A673 (cell line): ENCODE measurements around the gene GAR1.

Experiments used
- CTCF ChIP-seq: fragments of 300-800, 200-600 bp; sonication (generic); conservative IDR thresholded peaks from 2 replicates; pipeline ENCODE4 v1.5.1; 2017; ENCODE audit warnings: low read depth, mild to moderate bottlenecking, antibody characterized with exemption, low read length, moderate library complexity, mixed read lengths
- EZH2 ChIP-seq: fragments of 200-600 bp; sonication (generic); IDR thresholded peaks from 2 replicates; pipeline ENCODE4 v1.6.1; 2017; ENCODE audit warnings: borderline replicate concordance, low read depth, mild to moderate bottlenecking, mixed read lengths, antibody characterized with exemption, low read length; ENCODE audit not compliant: poor library complexity, severe bottlenecking

GRCh38 chr4:109848501-109848900, 32.9 kb downstream of the GAR1 start:
- TF ChIP-seq CTCF (no peak), EZH2 (no peak)
